ENCODE data around the gene PDILT. TPM values are rescaled to one million over a fixed set of nuclear protein-coding genes. Genes with fewer than 3 reads are reported as not detected.

PDILT gene
- total RNA-seq, 1 experiment from 2014 or later = not detected

DNA sequence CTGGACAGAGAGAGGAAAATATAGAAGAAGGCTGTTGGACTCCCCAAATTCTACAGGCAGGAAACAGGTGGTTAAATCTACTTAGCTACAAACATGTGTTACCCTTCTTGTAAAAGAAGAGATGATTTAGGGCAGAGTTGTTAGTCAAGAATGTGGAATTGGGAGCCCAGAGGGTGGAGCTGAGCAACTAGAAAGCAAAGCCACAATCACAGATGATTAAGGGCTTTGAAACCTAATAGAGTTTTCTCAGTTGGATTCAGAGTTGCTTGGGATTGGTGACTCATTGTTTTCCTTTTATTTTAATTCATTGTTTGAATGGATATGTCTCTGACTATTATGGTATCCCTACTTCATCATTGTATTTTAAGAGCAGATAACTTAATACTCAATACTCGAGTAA is 11.0 kb upstream of the PDILT start:
- no CpG with 5 or more reads among the region's 1 CpG for WGBS (ENCODE audit: extremely low coverage, insufficient read length, low lambda C conversion rate)
- Histone ChIP-seq H3K79me2 (ENCODE audit: insufficient read depth, low read length) (no peaks in the 10 kb centered on the region), H3T11ph (ENCODE audit: low read length) (no peak overlapping the region), H3K23ac (ENCODE audit: insufficient read length, low read depth, low read length) (no peak overlapping the region), H3K79me1 (ENCODE audit: insufficient read depth, low read depth, low read length, poor library complexity, severe bottlenecking) (no peaks in the 10 kb centered on the region), H3K4ac (ENCODE audit: low read depth, low read length) (no peak overlapping the region), H2BK15ac (ENCODE audit: low read depth, low read length) (no peak overlapping the region), H3K56ac (ENCODE audit: insufficient read length, low read depth, low read length) (no peak overlapping the region), H4K91ac (ENCODE audit: insufficient read length, low read depth, low read length) (no peak overlapping the region), H2BK12ac (ENCODE audit: insufficient read length, low read depth, low read length) (no peak overlapping the region), H2AK5ac (ENCODE audit: insufficient read length, low read length) (no peak overlapping the region), H3K18ac (ENCODE audit: insufficient read length, low read depth, low read length) (no peak overlapping the region), H2BK5ac (ENCODE audit: insufficient read length, low read length) (no peak overlapping the region), H3K9me3 (ENCODE audit: control insufficient read depth, low read depth, low read length) (no peaks in the 10 kb centered on the region), H3K9ac (ENCODE audit: extremely low read depth, insufficient read length, low read length) (no peak overlapping the region), H3K23me2 (ENCODE audit: insufficient read length, low read depth, low read length, poor library complexity, severe bottlenecking) (no peaks in the 10 kb centered on the region), H3K4me1 (ENCODE audit: insufficient read depth, low read length) (no peaks in the 10 kb centered on the region), H4K8ac (replicated peaks; ENCODE audit: insufficient read length, low read depth, low read length) (no peak overlapping the region), H4K20me1 (ENCODE audit: control insufficient read depth, insufficient read depth, insufficient read length) (no peaks in the 10 kb centered on the region), H2BK120ac (ENCODE audit: low read depth, low read length, poor library complexity, severe bottlenecking) (no peak overlapping the region), H2BK20ac (ENCODE audit: low read depth, low read length, poor library complexity, severe bottlenecking) (no peak overlapping the region), H3K27me3 (ENCODE audit: insufficient read depth, low read length) (no peaks in the 10 kb centered on the region), H2AFZ (ENCODE audit: low read length) (no peak overlapping the region), H4K5ac (ENCODE audit: insufficient read length, low read depth, low read length) (no peak overlapping the region), H3K4me2 (ENCODE audit: insufficient read depth, insufficient read length, low read length) (no peak overlapping the region), H3K14ac (ENCODE audit: insufficient read depth, low read length) (no peak overlapping the region), H3K27ac (ENCODE audit: insufficient read length, low read depth, low read length) (no peak overlapping the region)
- H3K27ac Mint-ChIP-seq = no peak overlapping the region
- TF ChIP-seq, protein P1, sequence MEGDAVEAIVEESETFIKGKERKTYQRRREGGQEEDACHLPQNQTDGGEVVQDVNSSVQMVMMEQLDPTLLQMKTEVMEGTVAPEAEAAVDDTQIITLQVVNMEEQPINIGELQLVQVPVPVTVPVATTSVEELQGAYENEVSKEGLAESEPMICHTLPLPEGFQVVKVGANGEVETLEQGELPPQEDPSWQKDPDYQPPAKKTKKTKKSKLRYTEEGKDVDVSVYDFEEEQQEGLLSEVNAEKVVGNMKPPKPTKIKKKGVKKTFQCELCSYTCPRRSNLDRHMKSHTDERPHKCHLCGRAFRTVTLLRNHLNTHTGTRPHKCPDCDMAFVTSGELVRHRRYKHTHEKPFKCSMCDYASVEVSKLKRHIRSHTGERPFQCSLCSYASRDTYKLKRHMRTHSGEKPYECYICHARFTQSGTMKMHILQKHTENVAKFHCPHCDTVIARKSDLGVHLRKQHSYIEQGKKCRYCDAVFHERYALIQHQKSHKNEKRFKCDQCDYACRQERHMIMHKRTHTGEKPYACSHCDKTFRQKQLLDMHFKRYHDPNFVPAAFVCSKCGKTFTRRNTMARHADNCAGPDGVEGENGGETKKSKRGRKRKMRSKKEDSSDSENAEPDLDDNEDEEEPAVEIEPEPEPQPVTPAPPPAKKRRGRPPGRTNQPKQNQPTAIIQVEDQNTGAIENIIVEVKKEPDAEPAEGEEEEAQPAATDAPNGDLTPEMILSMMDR (conservative IDR thresholded peaks at IDR 0.05) = no peak
- no peak overlapping the region for H3K4me3 Mint-ChIP-seq
- no peaks in the 10 kb centered on the region for H3K4me1 Mint-ChIP-seq
- H3K9me3 Mint-ChIP-seq = peaks cover 0 to 9% of the 10 kb centered on the region in 2 experiments; a peak in 3 of 5 replicates
- H3K27me3 Mint-ChIP-seq (ENCODE audit: low read depth) = no peaks in the 10 kb centered on the region
- no peak for DNase-seq
- no peaks in the 10 kb centered on the region; a peak in 1 of 7 replicates for H3K36me3 Mint-ChIP-seq (ENCODE audit: insufficient read depth in 1 of 3, low read depth in 3 of 3)

Data from H9 (cell line).